ENCODE data around the gene ALDH1L1. TPM values are rescaled to one million over a fixed set of nuclear protein-coding genes. Genes with fewer than 3 reads are reported as not detected.
A peak's percentile ranks its signal among the peaks of the same experiment; 100 is the strongest.

Gene ALDH1L1
- total RNA-seq, 4 donors from 2014 or later = 19.2 to 39.9 (median 25.9) TPM

DNA sequence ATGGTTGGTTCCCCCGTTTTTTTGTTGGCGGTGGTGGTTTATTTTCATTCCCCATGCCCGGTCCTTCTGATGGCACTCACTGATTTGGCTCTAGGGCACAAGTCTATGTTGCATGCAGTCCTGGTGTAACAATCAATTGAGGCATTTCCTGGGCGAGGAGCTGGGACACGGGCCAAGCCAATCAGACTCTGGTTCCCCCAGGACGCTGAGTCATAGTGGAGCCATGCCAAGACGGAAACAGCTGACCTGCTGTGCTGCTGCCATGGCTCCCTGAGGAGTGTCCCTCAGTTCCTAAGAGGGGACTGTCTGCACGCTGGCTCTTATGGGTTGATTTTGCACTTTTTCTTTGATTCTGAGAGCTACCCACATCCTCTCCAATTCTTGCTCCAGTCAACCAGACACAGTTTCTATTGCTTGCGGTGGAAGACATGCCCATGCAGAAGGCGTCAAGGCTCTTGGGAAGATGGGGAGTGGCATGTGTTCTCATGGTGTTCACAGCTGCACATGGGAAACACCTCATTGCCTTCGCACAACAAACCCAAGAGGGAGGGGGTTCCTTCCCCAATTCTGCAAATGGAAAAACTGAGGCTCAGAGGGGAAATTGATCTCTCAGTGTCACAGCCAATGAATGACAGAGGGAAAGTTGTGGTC, 28.3 kb upstream of the ALDH1L1 start:
- H3K4me1 ChIP-seq = peaks cover 18 to 28% (median 22%) of the 10 kb centered on the region in 4 donors
- WGBS = 63% methylated on average over 11 of the region's 11 CpGs
- no peaks in the 10 kb centered on the region for H3K9me3 ChIP-seq
- peak; percentile 86 for DNase-seq (ENCODE audit: extremely low spot score)
- no peaks in the 10 kb centered on the region for H3K27me3 ChIP-seq
- no peak overlapping the region for H3K4me3 ChIP-seq
- intact Hi-C loops (cut with DNase I) = no loop called here
- TF ChIP-seq CTCF (IDR thresholded peaks at IDR 0.05) (no peak), POLR2AphosphoS5 (IDR thresholded peaks at IDR 0.05) (peak; percentile 32 to 40)
- H3K36me3 ChIP-seq = no peaks in the 10 kb centered on the region
- no peak overlapping the region for H3K27ac ChIP-seq (replicated peaks in 1 of 4)

- no peak overlapping the region for H3K27ac ChIP-seq (replicated peaks in 1 of 4)
- no peaks in the 10 kb centered on the region for H3K36me3 ChIP-seq
- H3K9me3 ChIP-seq = no peaks in the 10 kb centered on the region
- TF ChIP-seq CTCF (IDR thresholded peaks at IDR 0.05) (no peak), EP300 (IDR thresholded peaks at IDR 0.05) (no peak), POLR2A (IDR thresholded peaks at IDR 0.05; ENCODE audit: low read depth) (no peak), POLR2AphosphoS5 (IDR thresholded peaks at IDR 0.05) (no peak)
- no peak for DNase-seq (ENCODE audit: extremely low spot score)
- no peak overlapping the region for H3K4me3 ChIP-seq
- H3K4me1 ChIP-seq = peaks cover 13 to 23% (median 17%) of the 10 kb centered on the region in 4 donors
- intact Hi-C loops (cut with DNase I) = no loop called here
- H3K27me3 ChIP-seq = no peaks in the 10 kb centered on the region
- WGBS = 70% methylated on average over 2 of the region's 2 CpGs
Measured at GRCh38 chr3:126208182-126208581, 27.8 kb upstream of the ALDH1L1 start.

- intact Hi-C loops (cut with DNase I) = no loop called here
Measured at GRCh38 chr3:126207166-126207565, 26.8 kb upstream of the ALDH1L1 start.

DNA sequence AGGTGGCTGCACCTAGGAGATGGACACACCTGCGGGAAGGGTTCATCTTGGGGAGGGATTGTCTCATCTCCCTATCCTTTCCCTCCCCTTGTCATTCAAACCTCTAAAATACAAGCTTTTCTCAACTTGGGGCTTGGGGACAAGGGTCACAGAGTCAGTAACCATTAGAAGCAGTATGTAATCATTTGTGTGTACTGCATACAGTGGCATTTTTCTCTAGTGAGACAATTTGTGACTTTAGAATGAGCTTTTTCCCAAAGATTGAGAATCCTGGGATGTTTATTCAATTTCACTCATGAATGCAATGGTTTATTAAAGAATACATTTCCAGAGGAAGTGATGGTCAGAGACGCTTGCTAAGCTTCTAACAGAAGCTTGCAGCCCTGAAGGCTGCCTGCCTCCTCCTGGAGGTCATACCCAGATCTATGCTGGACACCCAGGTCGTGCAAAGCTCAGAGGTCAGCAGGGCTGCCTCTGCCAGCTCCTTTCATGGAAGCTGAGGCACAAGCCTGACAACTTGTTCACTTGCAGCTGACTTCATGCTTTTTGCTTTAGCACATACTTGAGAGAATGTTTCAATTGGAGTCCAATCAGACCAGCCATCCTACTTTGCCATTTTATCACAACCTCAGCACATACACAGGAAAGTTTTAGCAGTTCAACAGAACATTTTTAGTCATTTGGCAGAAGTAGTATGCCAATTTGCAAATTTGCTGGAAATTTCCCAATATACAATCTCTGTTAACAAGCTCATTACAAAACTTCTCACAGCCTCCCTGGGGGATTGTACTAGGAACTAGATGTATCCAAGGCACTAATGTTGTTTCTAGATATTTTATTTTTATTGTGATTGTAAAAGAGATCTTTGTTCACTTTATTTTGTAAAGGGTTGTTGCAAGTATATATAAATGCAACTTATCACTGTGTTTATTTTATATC, 25.6 kb upstream of the ALDH1L1 start:
- H3K9me3 ChIP-seq = no peaks in the 10 kb centered on the region
- intact Hi-C loops (cut with DNase I) = no loop called here
- peaks cover 4 to 14% (median 9%) of the 10 kb centered on the region in 4 donors for H3K4me1 ChIP-seq
- TF ChIP-seq POLR2A (IDR thresholded peaks at IDR 0.05; ENCODE audit: low read depth) (no peak), POLR2AphosphoS5 (IDR thresholded peaks at IDR 0.05) (no peak), EP300 (IDR thresholded peaks at IDR 0.05) (no peak), CTCF (IDR thresholded peaks at IDR 0.05) (no peak)
- DNase-seq (ENCODE audit: extremely low spot score) = peak; percentile 62
- no peaks in the 10 kb centered on the region for H3K27me3 ChIP-seq
- H3K4me3 ChIP-seq = no peak overlapping the region
- no peak overlapping the region for H3K27ac ChIP-seq (replicated peaks in 1 of 4)
- H3K36me3 ChIP-seq = no peaks in the 10 kb centered on the region
- WGBS = 80% methylated on average over 3 of the region's 3 CpGs

More at GRCh38 chr3:126207166-126207565, 26.8 kb upstream of the ALDH1L1 start:
- DNase-seq (ENCODE audit: extremely low spot score) = peak; percentile 26
- H3K27ac ChIP-seq (replicated peaks in 1 of 4) = no peak overlapping the region
- TF ChIP-seq POLR2A (IDR thresholded peaks at IDR 0.05; ENCODE audit: low read depth) (no peak), POLR2AphosphoS5 (IDR thresholded peaks at IDR 0.05) (no peak), CTCF (IDR thresholded peaks at IDR 0.05) (no peak), EP300 (IDR thresholded peaks at IDR 0.05) (no peak)
- no peaks in the 10 kb centered on the region for H3K9me3 ChIP-seq
- H3K4me1 ChIP-seq = peaks cover 4 to 14% (median 9%) of the 10 kb centered on the region in 4 donors
- H3K36me3 ChIP-seq = no peaks in the 10 kb centered on the region
- no peak overlapping the region for H3K4me3 ChIP-seq
- 81% methylated on average over 5 of the region's 5 CpGs for WGBS
- H3K27me3 ChIP-seq = no peaks in the 10 kb centered on the region
